Omental fat pad (tissue), 4 donors: ENCODE data around the gene ZNF592. TPM values are rescaled to one million over a fixed set of nuclear protein-coding genes. Genes with fewer than 3 reads are reported as not detected.

Experiments
- ATAC-seq: fragments of 150-250 bp; one replicate; pipeline ENCODE4 v1.9.1; 2016; ENCODE audit warnings: mild to moderate bottlenecking, moderate library complexity; ENCODE audit not compliant: low FRiP score
- DNase-seq: peaks from one replicate; pipeline ENCODE4 v3.0.0-alpha.2; 2019; ENCODE audit warnings: low spot score
- total RNA-seq, 4 donors: library from RNA; depleted of rRNA; stranded (reverse); fragments of >200 nt; gene quantifications; one replicate each; pipeline ENCODE4 v1.1.0, GENCODE V29; 2016
- TF ChIP-seq, protein P1 (sequence below), 3 donors: fragments of 450-650 bp; IDR thresholded peaks; one replicate each; pipeline ENCODE4 v1.5.1; 2016 to 2017; ENCODE audit warnings: antibody characterized with exemption in 3 of 3, mild to moderate bottlenecking in 3 of 3, moderate library complexity in 2 of 3

ZNF592 gene
- total RNA-seq, 4 donors from 2014 or later, result 13.7 to 22.8 (median 20.0) TPM

DNA sequence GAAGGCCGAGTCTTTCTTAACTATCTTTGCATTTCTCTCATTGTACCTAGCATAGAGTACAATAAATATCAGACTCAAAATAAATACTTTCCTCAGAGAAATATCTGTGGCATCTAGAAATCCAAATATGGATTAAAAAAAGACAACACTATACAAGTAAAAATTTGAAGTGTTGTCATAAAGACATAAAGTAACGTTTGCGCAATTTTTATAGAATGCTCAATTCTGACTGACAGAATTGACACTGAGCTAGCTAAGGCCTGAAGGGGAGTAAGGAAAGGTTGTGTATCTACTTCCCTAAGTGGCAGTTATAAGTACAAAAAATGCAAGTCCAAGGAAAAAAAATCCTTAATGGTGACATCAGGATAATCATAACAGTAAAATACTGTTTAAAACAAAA lies 33.6 kb upstream of the ZNF592 start:
- TF ChIP-seq, protein P1, sequence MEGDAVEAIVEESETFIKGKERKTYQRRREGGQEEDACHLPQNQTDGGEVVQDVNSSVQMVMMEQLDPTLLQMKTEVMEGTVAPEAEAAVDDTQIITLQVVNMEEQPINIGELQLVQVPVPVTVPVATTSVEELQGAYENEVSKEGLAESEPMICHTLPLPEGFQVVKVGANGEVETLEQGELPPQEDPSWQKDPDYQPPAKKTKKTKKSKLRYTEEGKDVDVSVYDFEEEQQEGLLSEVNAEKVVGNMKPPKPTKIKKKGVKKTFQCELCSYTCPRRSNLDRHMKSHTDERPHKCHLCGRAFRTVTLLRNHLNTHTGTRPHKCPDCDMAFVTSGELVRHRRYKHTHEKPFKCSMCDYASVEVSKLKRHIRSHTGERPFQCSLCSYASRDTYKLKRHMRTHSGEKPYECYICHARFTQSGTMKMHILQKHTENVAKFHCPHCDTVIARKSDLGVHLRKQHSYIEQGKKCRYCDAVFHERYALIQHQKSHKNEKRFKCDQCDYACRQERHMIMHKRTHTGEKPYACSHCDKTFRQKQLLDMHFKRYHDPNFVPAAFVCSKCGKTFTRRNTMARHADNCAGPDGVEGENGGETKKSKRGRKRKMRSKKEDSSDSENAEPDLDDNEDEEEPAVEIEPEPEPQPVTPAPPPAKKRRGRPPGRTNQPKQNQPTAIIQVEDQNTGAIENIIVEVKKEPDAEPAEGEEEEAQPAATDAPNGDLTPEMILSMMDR (IDR thresholded peaks at IDR 0.05), result no peak
- no peak for DNase-seq
- no peak for ATAC-seq

DNA sequence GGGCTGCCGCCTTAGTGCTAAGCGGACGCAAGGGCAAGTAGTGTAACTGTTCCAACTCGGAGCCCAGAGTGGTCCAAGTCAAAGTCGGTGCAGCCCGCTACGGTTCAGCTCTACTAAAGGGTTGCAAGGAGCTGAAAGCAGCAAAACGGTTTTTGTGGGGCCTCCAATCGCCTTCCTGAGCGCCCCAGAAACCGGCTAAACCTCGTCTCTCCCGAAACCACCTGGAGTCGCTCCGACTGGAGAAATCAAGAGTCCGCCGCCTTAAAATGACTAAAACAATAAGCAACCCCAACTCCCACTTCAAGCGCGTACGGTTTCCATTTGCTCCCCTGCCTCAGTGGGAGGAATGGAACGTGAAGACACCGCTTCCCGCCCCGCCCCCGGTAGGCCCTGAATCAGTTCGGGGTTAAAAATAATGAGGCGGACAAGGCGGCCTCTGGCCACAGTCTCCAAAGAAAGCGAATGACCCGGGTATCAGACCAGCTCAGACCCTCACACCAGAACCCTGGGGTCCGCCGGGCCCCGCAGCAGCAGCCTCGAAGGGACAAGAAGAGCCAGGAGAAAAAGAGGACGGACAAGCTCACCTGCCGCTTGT lies 32.9 kb upstream of the ZNF592 start:
- TF ChIP-seq, protein P1 (IDR thresholded peaks at IDR 0.05), result no peak
- ATAC-seq (peak; percentile 34), DNase-seq (no peak)

DNA sequence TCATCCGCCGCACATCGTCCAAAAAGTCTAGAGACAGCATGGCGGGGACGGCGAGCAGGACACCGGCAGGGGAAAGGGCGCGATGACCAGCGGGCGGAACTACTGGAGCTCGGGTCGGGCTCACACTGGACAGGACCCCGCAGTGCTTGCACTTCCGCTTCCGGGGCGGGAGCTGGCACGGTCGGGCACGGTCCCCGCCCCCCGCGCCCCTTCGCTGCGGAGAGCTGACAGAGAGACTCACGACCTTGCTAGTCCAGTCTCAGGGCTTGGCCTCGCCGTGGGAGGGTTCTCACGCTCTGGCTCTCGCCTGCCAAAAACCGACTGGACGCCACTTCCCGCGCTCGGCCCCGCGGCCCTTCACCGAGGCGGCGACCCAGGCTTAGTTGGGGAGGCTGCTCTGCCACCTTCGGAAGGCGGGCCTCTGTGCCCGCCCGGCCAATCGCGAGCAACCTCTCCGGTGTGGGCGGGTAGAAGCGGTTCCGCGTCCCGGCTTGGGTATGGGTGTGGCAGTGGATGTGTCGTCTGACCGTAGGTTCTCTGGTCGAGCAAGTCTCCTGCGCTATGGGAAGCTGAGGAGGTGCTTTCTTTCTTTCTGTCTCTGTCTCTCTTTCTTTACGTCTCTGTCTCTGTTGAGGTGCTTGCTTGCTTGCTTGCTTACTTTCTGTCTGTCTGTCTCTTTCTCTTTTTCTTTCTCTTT lies 32.2 kb upstream of the ZNF592 start, which contains the start of gene SEC11A:
SEC11A (minus strand) TSS at position 104 of the 697 bp plus-strand sequence; CDS start at position 40, 64 bp downstream.
- DNase-seq, result peak; percentile 84
- ATAC-seq, result peak; percentile 99
- TF ChIP-seq, protein P1 (IDR thresholded peaks at IDR 0.05), result no peak

GRCh38 chr15:84721371-84721770 lies 27.0 kb upstream of the ZNF592 start:
- ATAC-seq (no peak), DNase-seq (no peak)
- TF ChIP-seq, protein P1 (IDR thresholded peaks at IDR 0.05), result no peak

- ATAC-seq (no peak), DNase-seq (no peak)
- TF ChIP-seq, protein P1 (IDR thresholded peaks at IDR 0.05), result no peak
These were observed 25.8 kb upstream of the ZNF592 start for GRCh38 chr15:84722628-84723027.

DNA sequence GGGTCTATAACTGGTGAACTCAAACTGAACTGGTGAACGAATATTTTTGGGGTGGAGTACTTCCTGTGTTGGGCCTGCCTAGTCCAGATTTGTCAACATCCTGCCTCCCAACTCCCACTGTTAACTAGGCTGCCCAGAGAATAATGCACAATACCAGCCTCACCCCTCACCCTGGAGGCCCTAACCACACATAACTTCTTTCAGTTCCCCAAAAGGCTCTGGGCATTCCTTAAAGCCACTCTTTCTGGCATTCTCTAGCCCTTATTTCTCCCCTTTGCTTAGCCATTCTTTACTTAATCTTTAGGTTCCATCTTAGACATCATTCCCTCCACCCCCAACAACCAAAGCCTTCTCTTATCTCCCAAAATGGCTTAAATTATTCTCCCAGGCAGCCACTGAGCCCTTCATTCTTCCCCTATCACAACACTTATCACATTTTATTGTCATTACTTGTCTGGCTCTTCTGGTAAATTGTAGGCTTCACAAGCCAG lies 23.3 kb upstream of the ZNF592 start:
- ATAC-seq (no peak), DNase-seq (no peak)
- TF ChIP-seq, protein P1 (IDR thresholded peaks at IDR 0.05), result no peak
